GM18861 (cell line): ENCODE results near the gene CDC42EP2.

ENCODE experiments used
- ATAC-seq: cut with Tn5 transposase; IDR thresholded peaks from one replicate; pipeline ENCODE4 v1.9.1; 2021; ENCODE audit not compliant: unreplicated experiment

The CDC42EP2 gene

DNA sequence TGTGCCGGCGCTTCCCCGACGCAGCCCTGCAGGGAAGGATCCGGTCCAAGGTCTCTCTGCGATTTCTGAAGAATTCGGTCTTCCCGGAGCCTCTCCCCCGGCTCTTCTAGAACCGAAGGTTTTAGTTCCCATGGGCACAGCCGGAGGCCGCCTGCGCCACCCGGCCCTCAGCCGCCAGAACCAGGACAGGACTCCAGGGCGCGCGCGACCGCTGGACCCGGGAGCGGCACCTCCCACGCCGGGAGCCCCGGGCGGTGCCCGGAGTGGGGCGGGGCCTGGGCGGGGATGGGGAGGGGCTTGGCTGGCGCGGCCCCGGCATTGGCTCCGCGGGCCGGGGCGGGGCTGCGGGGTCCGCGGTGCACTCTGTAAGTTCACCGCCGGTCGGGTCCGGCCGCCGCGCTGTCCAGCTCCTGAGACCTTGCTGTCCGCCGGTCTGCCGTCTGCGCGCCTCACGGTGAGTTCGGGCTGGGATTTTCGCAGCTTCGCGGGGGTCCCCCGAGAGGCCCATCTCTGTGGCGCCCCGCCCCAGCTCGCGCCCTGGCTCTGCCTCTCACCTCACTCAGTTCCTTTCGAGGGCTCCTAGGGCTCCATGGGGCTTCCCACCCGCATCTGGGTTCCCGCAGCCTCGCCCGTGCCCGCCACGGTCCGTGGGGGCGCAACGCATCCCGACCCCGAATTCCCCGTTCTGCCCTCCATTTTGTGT is at the start of gene CDC42EP2:
Gene CDC42EP2 (plus strand): TSS at position 366 of the 703 bp plus-strand sequence. CDS start 6,033 bp downstream, outside the sequence.
- peak; percentile 50 for ATAC-seq

- ATAC-seq = no peak
Measured at GRCh38 chr11:65266210-65266609, 48.5 kb upstream of the CDC42EP2 start.

DNA sequence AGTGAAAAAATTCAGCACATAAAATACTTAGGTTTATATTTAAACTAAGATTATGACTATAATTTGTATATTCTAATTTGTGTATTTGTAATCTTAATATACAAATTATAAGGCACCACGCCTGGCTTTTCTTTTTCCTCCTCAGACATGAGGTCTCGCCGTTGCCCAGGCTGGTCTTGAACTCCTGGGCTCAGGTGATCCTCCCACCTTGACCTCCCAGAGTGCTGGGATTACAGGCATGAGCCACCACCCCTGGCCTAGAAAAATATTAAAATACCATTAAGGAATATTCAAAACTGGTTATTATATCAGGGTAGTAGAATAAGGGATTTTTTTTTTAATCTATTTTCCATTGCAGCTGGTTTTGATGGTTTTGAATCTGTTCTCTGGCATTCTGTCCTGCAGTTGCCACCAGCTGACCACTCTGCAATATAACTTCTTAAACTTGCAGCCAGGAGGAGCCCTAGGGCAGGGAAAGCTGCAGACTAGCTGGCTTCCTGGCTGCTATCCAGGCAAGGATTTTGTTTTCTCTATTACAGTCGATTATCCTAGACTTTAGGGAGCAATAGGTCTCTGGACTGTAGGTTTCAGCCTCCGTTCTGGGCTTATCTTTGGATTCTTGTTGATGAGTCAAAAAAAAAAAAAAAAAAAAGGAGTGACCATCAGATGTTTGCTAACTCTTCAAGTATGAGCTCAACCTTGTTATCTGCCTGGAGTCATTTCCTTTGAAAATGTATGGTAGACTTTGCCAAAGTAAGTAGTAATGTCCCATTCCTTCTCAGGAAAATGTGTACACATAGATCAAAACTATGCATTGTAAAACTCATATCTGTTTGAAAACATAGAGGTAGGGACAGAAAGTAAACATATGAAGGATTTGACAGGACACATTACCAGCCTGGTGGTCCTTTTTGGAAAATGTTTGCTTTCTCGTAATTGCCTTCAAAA is 39.7 kb upstream of the CDC42EP2 start:
- no peak for ATAC-seq

DNA sequence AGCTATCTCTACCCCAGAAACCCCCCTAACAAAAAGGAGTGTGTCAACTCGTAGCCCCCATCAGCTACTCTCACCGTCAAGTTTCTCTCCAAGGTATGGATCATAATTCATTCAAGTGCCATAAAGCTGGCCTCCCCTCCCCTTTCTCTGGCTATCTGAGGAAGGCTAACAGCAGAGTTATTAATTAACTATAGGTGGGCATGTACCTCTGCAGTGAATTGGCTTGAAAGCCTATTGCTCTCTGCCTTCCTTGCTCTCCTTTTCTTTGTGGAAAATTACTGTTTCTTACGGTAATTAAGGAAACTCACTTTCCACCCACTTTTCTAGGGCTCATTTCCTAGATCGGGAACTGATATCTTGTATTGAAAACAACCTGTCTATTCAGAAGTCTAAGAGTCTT is 38.8 kb upstream of the CDC42EP2 start:
- no peak for ATAC-seq

DNA sequence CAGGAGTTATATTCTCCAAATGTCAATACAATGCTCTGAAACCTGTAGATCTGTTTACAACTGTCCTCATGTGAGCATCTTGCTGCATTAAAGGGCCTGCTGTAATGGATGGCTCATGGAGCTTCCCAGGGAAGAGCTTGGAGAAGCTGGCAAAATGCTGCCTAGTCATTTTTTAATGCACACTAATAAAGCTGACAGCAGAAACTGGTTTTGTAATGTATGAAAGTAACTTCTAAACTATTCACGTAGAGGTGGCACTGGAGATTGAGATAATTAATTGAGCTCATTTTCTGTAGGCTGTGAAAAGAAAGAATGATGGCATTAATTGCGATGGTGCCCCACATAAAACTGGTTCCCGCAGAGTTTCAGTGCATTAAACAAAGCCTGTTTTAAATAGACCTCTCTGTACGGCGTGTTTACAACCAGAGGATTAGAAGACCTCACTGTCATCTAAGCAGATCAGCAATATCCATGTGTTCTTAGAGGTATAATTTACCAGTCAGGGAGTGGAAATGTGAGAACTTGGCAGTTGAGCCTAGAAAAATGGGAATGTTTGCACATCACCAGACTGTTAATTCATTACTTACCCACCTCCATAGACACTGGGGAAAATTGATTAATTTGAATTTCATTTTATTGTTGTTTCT is 36.9 kb upstream of the CDC42EP2 start:
- ATAC-seq = no peak

- no peak for ATAC-seq
Measured at GRCh38 chr11:65278356-65278755, 36.3 kb upstream of the CDC42EP2 start.

DNA sequence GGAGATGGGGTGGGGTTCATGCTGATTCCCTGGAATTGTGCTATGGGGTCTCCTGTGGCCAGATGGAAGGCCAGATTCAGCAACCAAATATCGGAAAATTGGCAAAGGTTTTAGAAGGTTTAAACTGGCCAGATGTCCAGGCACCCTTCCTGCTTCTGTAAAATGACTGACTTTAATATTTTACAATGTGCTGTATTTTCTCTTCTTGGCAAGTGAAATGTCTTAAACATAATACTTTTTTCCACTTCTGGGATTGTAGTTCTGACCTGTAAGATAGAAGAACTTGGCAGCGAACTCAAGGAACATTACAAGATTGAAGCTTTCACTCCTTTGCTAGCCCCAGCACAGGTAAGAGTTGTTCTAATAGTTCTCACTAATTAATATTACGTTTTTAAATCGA is 35.4 kb upstream of the CDC42EP2 start:
- ATAC-seq = no peak

- no peak for ATAC-seq
Measured at GRCh38 chr11:65279741-65280440, 34.8 kb upstream of the CDC42EP2 start.

DNA sequence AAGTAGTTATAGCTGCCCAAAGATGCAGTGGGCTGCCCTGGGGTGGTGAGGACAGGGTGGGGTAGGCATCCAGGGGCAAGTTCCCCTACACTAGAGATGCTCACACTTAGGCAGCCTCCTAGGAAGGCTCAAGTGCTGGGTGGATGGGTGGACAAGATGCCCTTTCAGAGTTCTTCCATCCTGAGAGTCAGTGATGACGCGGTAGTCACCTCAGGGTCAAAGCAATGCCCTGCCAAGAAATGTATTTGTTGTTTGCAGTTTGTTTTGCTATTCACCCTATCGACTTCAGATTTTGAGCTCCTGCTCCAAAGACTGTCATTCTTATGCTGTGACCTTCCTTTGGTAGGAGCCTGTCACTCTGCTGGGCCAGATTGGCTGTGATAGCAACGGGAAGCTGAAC is 34.0 kb upstream of the CDC42EP2 start:
- ATAC-seq = no peak

GRCh38 chr11:65286686-65287085 is 28.0 kb upstream of the CDC42EP2 start:
- ATAC-seq = no peak

GRCh38 chr11:65287601-65288000 is 27.1 kb upstream of the CDC42EP2 start:
- ATAC-seq = no peak

- no peak for ATAC-seq
Measured at GRCh38 chr11:65288706-65289536, 25.7 kb upstream of the CDC42EP2 start.

- no peak for ATAC-seq
Measured at GRCh38 chr11:65290448-65291165, 24.1 kb upstream of the CDC42EP2 start.

DNA sequence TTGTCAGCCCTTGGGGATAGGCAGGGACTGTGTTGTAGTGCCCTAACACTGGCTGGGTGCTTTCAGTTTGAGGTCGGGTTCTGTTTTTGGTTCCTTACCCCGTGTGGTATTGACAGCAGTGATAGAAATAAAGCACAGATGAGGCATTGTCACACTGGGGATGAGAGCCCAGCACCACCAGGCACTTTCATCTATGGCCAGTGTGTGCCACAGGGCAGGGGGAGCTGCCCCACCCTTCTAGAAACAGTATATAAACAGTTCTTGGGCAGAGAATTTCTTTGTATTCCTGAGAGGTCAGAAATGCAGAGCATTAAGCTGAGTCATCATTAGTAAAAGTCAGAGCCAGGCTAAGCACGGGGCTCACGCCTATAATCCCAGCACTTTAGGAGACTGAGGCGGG is 23.1 kb upstream of the CDC42EP2 start:
- no peak for ATAC-seq

DNA sequence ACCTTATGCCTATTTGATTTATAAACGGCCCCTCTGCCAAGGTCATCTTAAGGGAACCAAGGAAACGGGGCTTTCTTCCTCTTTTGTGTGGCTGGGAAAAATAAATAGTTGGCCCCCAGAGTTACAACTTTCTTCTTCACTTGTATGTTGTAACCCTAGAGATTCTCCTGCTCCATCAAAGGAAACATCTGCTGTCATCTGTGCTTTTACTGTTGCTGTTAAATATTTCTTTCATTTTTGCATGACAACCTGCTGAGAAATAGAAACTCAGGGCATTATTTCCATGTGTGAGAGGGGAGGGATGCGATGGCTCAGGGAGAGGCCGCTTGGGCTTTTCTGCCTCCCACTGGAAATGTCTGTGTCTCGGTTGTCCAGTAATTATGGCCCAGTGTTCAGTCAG is 21.8 kb upstream of the CDC42EP2 start:
- no peak for ATAC-seq

DNA sequence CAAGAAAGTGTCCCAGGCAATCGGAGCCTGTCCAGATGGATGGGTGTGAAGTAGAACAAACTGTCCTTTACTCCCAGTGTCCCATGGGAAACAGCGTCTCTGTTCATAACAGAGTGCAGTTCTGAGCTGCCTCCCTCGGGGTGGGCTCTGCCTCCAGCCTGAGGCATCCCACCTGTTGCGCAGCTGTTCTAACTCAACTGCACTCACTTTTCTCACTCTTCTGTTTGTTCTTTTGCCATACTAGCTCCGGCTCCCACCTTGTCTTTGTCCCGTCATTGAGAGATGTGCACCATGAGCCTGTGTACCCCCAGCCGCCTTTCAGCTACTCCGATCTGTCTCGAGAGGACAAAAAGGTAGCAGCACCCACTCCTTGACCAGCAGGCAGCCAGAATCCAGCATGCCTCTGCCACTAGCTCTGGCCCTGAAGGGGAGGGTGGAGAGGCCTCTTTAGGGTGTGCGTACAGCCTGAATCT is 20.7 kb upstream of the CDC42EP2 start:
- no peak for ATAC-seq

GRCh38 chr11:65295001-65295400 is 19.7 kb upstream of the CDC42EP2 start:
- no peak for ATAC-seq

GRCh38 chr11:65295571-65296341 is 18.9 kb upstream of the CDC42EP2 start:
- no peak for ATAC-seq
